Activated CD8-positive, alpha-beta memory T cell treated with anti-CD3 and anti-CD28 coated beads, Interleukin-2, amount 50 U/mL, for 48 hours (primary cell): Measurements from ENCODE around the gene FIGN.

Source experiments
- DNase-seq: peaks from one replicate; pipeline ENCODE4 v3.0.0-alpha.2; 2020

Gene FIGN

DNA sequence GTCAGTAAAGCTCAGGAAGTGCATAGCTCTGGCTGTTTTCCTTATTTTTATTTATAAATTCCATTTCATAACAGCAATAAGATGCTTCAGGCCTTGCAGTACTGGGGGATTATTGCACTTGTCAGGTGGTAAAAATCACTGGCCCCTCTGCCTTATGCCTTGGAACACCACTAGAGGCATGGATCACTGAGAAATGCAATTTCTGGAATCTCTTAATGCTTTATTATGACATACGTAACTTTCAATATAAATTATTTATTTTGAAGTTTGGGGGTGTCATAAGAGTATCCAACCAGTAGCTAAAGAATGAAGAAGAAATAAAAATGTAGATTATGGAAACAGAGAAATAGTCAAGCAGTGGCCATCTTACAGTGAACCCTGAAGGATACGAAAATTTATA, 183.1 kb downstream of the FIGN start:
- no peak for DNase-seq

DNA sequence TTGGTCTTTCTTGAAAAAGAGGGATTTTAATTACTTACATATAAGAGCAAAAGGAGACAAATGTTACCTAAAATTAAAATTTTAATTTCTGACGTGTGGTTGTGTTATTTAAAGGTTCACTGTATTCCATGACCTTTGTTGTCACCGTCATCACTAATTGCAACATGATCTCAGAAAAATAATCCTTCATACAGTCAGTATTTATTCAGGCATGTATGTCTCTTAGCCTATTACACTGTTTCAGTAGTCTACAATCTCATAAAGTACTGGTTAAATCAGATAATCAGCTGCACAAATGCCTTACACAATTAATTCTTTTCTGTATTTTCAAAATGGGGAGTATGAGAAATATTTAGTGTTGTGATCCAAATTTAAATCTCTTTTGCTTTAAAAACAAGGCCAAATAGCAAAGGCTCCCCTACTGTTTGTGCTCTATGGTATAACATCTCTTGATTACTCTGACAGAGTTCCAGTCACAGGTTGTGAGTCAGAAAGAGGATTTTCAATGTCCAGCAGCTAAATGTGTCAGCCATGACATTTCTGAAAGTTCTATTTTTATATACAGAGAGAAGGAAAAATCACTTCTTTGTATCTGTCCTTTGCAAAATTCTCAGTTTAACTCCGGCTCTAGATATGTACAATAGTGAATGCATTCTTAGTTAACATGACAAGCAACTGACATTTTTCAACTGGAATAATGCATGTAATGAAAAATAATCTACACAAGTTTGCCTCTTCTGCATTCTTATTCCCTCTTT, 184.0 kb downstream of the FIGN start:
- DNase-seq = no peak

DNA sequence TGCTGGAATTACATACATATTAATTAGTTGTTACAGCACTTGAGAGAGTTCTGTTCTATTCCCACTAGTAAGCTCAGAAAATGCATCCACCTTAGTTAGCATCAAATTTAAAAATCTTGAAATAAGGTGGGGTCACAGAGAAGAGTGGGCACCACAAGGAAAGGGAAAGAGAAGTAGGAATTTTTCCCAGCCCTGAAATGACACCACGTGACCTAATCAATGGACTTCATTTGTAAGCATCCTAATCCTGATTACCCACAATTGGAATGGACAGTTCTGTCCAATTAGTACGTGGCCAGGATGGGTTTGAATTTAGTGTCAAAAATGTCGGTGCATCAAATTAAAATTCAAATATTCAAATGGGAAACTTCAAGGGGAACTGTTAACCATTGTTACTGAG, 186.8 kb downstream of the FIGN start:
- no peak for DNase-seq
